H9 (cell line): ENCODE results near the gene ISG20L2. TPM values are rescaled to one million over a fixed set of nuclear protein-coding genes. Genes with fewer than 3 reads are reported as not detected.

Experiments
- DNase-seq: peaks from one replicate; pipeline ENCODE4 v3.0.0-alpha.2; 2017
- H2AFZ ChIP-seq: one replicate; pipeline ENCODE4 v1.6.1; 2013; ENCODE audit warnings: mild to moderate bottlenecking, low read length, control low read depth, moderate library complexity
- H2AK5ac ChIP-seq: 2 replicates; pipeline ENCODE4 v1.6.1; 2013; ENCODE audit warnings: low read length, control low read depth, mixed read lengths; ENCODE audit not compliant: insufficient read length
- H2BK120ac ChIP-seq: one replicate; pipeline ENCODE4 v1.6.1; 2013; ENCODE audit warnings: low read depth, mild to moderate bottlenecking, low read length, control low read depth, inconsistent platforms; ENCODE audit not compliant: poor library complexity, severe bottlenecking
- H2BK12ac ChIP-seq: 2 replicates; pipeline ENCODE4 v1.6.1; 2013; ENCODE audit warnings: low read length, control low read depth, mixed read lengths, low read depth; ENCODE audit not compliant: insufficient read length
- H2BK15ac ChIP-seq: 2 replicates; pipeline ENCODE4 v1.6.1; 2013; ENCODE audit warnings: low read depth, low read length, control low read depth
- H2BK20ac ChIP-seq: one replicate; pipeline ENCODE4 v1.6.1; 2013; ENCODE audit warnings: low read depth, mild to moderate bottlenecking, low read length, control low read depth, inconsistent platforms; ENCODE audit not compliant: poor library complexity, severe bottlenecking
- H2BK5ac ChIP-seq: 2 replicates; pipeline ENCODE4 v1.6.1; 2013; ENCODE audit warnings: low read length, control low read depth, mixed read lengths; ENCODE audit not compliant: insufficient read length
- H3K14ac ChIP-seq: 2 replicates; pipeline ENCODE4 v1.6.1; 2013; ENCODE audit warnings: low read length, control low read depth; ENCODE audit not compliant: insufficient read depth
- H3K18ac ChIP-seq: 2 replicates; pipeline ENCODE4 v1.6.1; 2013; ENCODE audit warnings: low read depth, mild to moderate bottlenecking, mixed read lengths, low read length, control low read depth; ENCODE audit not compliant: insufficient read length
- H3K23ac ChIP-seq: 2 replicates; pipeline ENCODE4 v1.6.1; 2013; ENCODE audit warnings: low read length, control low read depth, mixed read lengths, low read depth; ENCODE audit not compliant: insufficient read length
- H3K23me2 ChIP-seq: 2 replicates; pipeline ENCODE4 v1.6.1; 2013; ENCODE audit warnings: low read depth, mild to moderate bottlenecking, mixed read lengths, low read length, control low read depth; ENCODE audit not compliant: insufficient read length, poor library complexity, severe bottlenecking
- H3K27ac ChIP-seq: 2 replicates; pipeline ENCODE4 v1.5.1; 2013; ENCODE audit warnings: low read length, control low read depth, mixed read lengths, low read depth; ENCODE audit not compliant: insufficient read length
- H3K27me3 ChIP-seq: 2 replicates; pipeline ENCODE4 v1.6.1; 2013; ENCODE audit warnings: low read length, control low read depth, inconsistent platforms; ENCODE audit not compliant: insufficient read depth
- H3K4ac ChIP-seq: 2 replicates; pipeline ENCODE4 v1.6.1; 2013; ENCODE audit warnings: low read depth, mild to moderate bottlenecking, control low read depth, inconsistent platforms, low read length, moderate library complexity
- H3K4me1 ChIP-seq: 2 replicates; pipeline ENCODE4 v1.6.1; 2013; ENCODE audit warnings: low read length, control low read depth, inconsistent platforms; ENCODE audit not compliant: insufficient read depth
- H3K4me2 ChIP-seq: 2 replicates; pipeline ENCODE4 v1.6.1; 2013; ENCODE audit warnings: low read length, control low read depth, mixed read lengths; ENCODE audit not compliant: insufficient read length, insufficient read depth
- H3K56ac ChIP-seq: 2 replicates; pipeline ENCODE4 v1.6.1; 2013; ENCODE audit warnings: low read depth, mild to moderate bottlenecking, mixed read lengths, low read length, control low read depth; ENCODE audit not compliant: insufficient read length
- H3K79me1 ChIP-seq: 2 replicates; pipeline ENCODE4 v1.6.1; 2013; ENCODE audit warnings: low read depth, mild to moderate bottlenecking, moderate library complexity, low read length, control low read depth, inconsistent platforms; ENCODE audit not compliant: insufficient read depth, poor library complexity, severe bottlenecking
- H3K79me2 ChIP-seq: 2 replicates; pipeline ENCODE4 v1.6.1; 2013; ENCODE audit warnings: low read length, control low read depth, inconsistent platforms; ENCODE audit not compliant: insufficient read depth
- H3K9ac ChIP-seq: 2 replicates; pipeline ENCODE4 v1.6.1; 2013; ENCODE audit warnings: low read length, control low read depth, mixed read lengths; ENCODE audit not compliant: insufficient read length; ENCODE audit errors: extremely low read depth
- H3K9me3 ChIP-seq: one replicate; pipeline ENCODE4 v1.6.1; 2013; ENCODE audit warnings: low read depth, low read length, inconsistent platforms; ENCODE audit not compliant: control insufficient read depth
- H3T11ph ChIP-seq: one replicate; pipeline ENCODE4 v1.6.1; 2013; ENCODE audit warnings: mild to moderate bottlenecking, low read length, control low read depth, inconsistent platforms
- H4K20me1 ChIP-seq: one replicate; pipeline ENCODE4 v1.6.1; 2013; ENCODE audit not compliant: control insufficient read depth, insufficient read length, insufficient read depth
- H4K5ac ChIP-seq: 2 replicates; pipeline ENCODE4 v1.6.1; 2013; ENCODE audit warnings: low read depth, mild to moderate bottlenecking, mixed read lengths, low read length, control low read depth; ENCODE audit not compliant: insufficient read length
- H4K8ac ChIP-seq: replicated peaks from 2 replicates; pipeline ENCODE4 v1.6.1; 2013; ENCODE audit warnings: low read length, control low read depth, mixed read lengths, low read depth; ENCODE audit not compliant: insufficient read length
- H4K91ac ChIP-seq: 2 replicates; pipeline ENCODE4 v1.6.1; 2013; ENCODE audit warnings: low read depth, mild to moderate bottlenecking, moderate library complexity, mixed read lengths, low read length, control low read depth; ENCODE audit not compliant: insufficient read length
- H3K27ac Mint-ChIP-seq, 3 experiments: 2 replicates in 2 of 3; 3 replicates in 1 of 3; pipeline ENCODE4 v1.8.0; 2020 to 2021; ENCODE audit warnings: mixed read lengths in 3 of 3, mild to moderate bottlenecking in 1 of 3, moderate library complexity in 1 of 3
- H3K27me3 Mint-ChIP-seq: 2 replicates; pipeline ENCODE4 v1.8.0; 2021; ENCODE audit warnings: low read depth, mild to moderate bottlenecking, moderate library complexity, mixed read lengths
- H3K36me3 Mint-ChIP-seq, 3 experiments: 2 replicates in 2 of 3; 3 replicates in 1 of 3; pipeline ENCODE4 v1.8.0; 2020 to 2021; ENCODE audit warnings: low read depth in 3 of 3, mixed read lengths in 3 of 3; ENCODE audit not compliant: insufficient read depth in 1 of 3
- H3K4me1 Mint-ChIP-seq, 2 experiments: 2 replicates each; pipeline ENCODE4 v1.8.0; 2020; ENCODE audit warnings: mixed read lengths in 2 of 2
- H3K4me3 Mint-ChIP-seq, 2 experiments: 2 replicates in 1 of 2; 3 replicates in 1 of 2; pipeline ENCODE4 v1.8.0; 2020 to 2021; ENCODE audit warnings: mild to moderate bottlenecking in 2 of 2, mixed read lengths in 2 of 2, moderate library complexity in 1 of 2
- H3K9me3 Mint-ChIP-seq, 2 experiments: 2 replicates in 1 of 2; 3 replicates in 1 of 2; pipeline ENCODE4 v1.8.0; 2020; ENCODE audit warnings: mild to moderate bottlenecking in 2 of 2, mixed read lengths in 2 of 2, moderate library complexity in 1 of 2
- WGBS: extraction: QIAGEN DNeasy Blood & Tissue Kit; methylation state at CpG from one replicate; pipeline ENCODE4 v1.1.7; 2013; ENCODE audit warnings: missing lambda C conversion rate, low lambda C conversion rate, mixed read lengths; ENCODE audit not compliant: insufficient read length; ENCODE audit errors: extremely low coverage; 5-methylcytosine and 5-hydroxymethylcytosine counted together
- total RNA-seq: library from RNA; stranded (reverse); gene quantifications from 2 replicates; pipeline ENCODE4 v1.2.1, GENCODE V29; 2021
- TF ChIP-seq, protein P1 (sequence below): fragments of 200-600 bp; sonication (generic); conservative IDR thresholded peaks from 3 replicates; pipeline ENCODE4 v1.8.0; 2021; ENCODE audit warnings: antibody characterized with exemption, mild to moderate bottlenecking

Gene ISG20L2
- total RNA-seq, 1 experiment from 2014 or later: 57.6 TPM

GRCh38 chr1:156749419-156750118 is 21.0 kb upstream of the ISG20L2 start:
- no peak overlapping the region for H3K56ac ChIP-seq
- no peak for DNase-seq
- peaks cover 23% of the 10 kb centered on the region for H3K23me2 ChIP-seq
- H3K9ac ChIP-seq: peak overlapping the region; percentile 85
- peaks cover 28% of the 10 kb centered on the region for H3K4me1 ChIP-seq
- no peak overlapping the region for H2BK15ac ChIP-seq
- no peak overlapping the region for H3K14ac ChIP-seq
- H4K5ac ChIP-seq: no peak overlapping the region
- TF ChIP-seq, protein P1, sequence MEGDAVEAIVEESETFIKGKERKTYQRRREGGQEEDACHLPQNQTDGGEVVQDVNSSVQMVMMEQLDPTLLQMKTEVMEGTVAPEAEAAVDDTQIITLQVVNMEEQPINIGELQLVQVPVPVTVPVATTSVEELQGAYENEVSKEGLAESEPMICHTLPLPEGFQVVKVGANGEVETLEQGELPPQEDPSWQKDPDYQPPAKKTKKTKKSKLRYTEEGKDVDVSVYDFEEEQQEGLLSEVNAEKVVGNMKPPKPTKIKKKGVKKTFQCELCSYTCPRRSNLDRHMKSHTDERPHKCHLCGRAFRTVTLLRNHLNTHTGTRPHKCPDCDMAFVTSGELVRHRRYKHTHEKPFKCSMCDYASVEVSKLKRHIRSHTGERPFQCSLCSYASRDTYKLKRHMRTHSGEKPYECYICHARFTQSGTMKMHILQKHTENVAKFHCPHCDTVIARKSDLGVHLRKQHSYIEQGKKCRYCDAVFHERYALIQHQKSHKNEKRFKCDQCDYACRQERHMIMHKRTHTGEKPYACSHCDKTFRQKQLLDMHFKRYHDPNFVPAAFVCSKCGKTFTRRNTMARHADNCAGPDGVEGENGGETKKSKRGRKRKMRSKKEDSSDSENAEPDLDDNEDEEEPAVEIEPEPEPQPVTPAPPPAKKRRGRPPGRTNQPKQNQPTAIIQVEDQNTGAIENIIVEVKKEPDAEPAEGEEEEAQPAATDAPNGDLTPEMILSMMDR: no peak
- H3K4me2 ChIP-seq: peak overlapping the region; percentile 73
- no peaks in the 10 kb centered on the region for H3K9me3 Mint-ChIP-seq
- no peaks in the 10 kb centered on the region for H3K79me1 ChIP-seq
- H3K18ac ChIP-seq: no peak overlapping the region
- H3K4me1 Mint-ChIP-seq: peaks cover 56 to 62% of the 10 kb centered on the region in 2 experiments
- WGBS: no CpG with 5 or more reads among the region's 8 CpGs
- H2BK120ac ChIP-seq: no peak overlapping the region
- no peak overlapping the region for H4K91ac ChIP-seq
- peaks cover 32% of the 10 kb centered on the region; the same call in 1 of the 2 replicates for H3K79me2 ChIP-seq
- no peaks in the 10 kb centered on the region for H3K9me3 ChIP-seq
- H2BK5ac ChIP-seq: no peak overlapping the region
- H3K4me3 Mint-ChIP-seq: peak overlapping the region; percentile 91 to 94
- no peak overlapping the region for H2BK12ac ChIP-seq
- H4K8ac ChIP-seq: no peak overlapping the region
- H3K27ac Mint-ChIP-seq: peak overlapping the region in 2 of 3 experiments; percentile 93 to 98; a peak in 4 of 7 replicates
- H3K27ac ChIP-seq: no peak overlapping the region
- no peak overlapping the region for H3K4ac ChIP-seq
- no peak overlapping the region for H3K23ac ChIP-seq
- H2BK20ac ChIP-seq: no peak overlapping the region
- no peak overlapping the region for H3T11ph ChIP-seq
- H3K27me3 Mint-ChIP-seq: no peaks in the 10 kb centered on the region
- H4K20me1 ChIP-seq: no peaks in the 10 kb centered on the region
- no peak overlapping the region for H2AFZ ChIP-seq
- H2AK5ac ChIP-seq: no peak overlapping the region
- H3K36me3 Mint-ChIP-seq: peaks cover 16 to 25% (median 24%) of the 10 kb centered on the region in 3 experiments
- H3K27me3 ChIP-seq: no peaks in the 10 kb centered on the region
